ENCODE results near the gene COL6A6. TPM values are rescaled to one million over a fixed set of nuclear protein-coding genes. Genes with fewer than 3 reads are reported as not detected.
"Not testable (repeated sequence)": the region's sequence is repeated elsewhere in the genome, so short reads cannot be mapped to it uniquely, and the experiment has no call there.

COL6A6 gene
- total and polyA plus RNA-seq, 7 donors = 0.09 to 0.86 (median 0.26) TPM

DNA sequence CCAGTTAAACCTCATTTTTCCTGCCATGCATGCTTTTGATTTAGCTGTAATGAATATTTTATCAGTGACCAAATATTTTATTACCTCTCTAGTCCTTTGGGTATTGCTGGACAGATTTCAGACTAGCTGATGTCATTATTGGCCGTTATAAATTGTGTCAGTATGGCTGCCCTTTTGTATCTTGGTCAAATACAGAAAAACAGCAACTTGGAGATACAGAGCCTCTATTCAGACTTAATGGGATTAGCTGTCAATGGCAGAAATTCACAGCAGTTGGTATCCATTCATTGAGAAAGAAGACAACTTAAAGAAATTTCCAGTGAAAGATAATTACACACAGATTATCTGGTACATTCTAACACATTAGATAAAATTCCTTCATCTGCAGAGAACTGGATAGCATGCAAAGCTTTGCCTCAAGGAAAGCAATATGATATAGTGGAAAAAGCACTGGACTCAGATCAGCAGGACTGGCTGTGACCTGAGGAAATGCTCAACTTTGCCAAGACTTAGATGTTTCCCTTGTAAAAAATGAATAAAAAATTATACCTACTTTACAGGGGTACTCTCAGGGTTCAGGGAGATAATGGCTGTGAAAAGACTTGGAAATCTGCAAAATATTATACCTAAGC lies 20.8 kb downstream of the COL6A6 start:
- Histone ChIP-seq H3K27ac (no peak overlapping the region), H3K36me3 (ENCODE audit: insufficient read depth in 1 of 2, low read depth in 1 of 2) (no peaks in the 10 kb centered on the region), H3K4me3 (no peak overlapping the region), H3K4me1 (no peaks in the 10 kb centered on the region), H3K27me3 (ENCODE audit: insufficient read depth in 3 of 3, low read length in 2 of 3) (peaks cover 0 to 2% (median 0%) of the 10 kb centered on the region in 3 donors), H3K9me3 (no peaks in the 10 kb centered on the region)
- ATAC-seq = no peak
- DNase-seq = no peak
- TF ChIP-seq CTCF (IDR thresholded peaks at IDR 0.05) = no peak
- WGBS, 3 donors = 10 to 26% (median 16%) methylated on average over 1 of the region's 1 CpG
- intact Hi-C loops (cut with DNase I) = no loop called here

GRCh38 chr3:130539005-130539404 lies 22.0 kb downstream of the COL6A6 start:
- Histone ChIP-seq H3K27me3 (ENCODE audit: insufficient read depth in 3 of 3, low read length in 2 of 3) (peaks cover 0 to 2% (median 0%) of the 10 kb centered on the region in 3 donors), H3K27ac (no peak overlapping the region), H3K4me3 (no peak overlapping the region), H3K36me3 (ENCODE audit: insufficient read depth in 1 of 2, low read depth in 1 of 2) (no peaks in the 10 kb centered on the region), H3K9me3 (no peaks in the 10 kb centered on the region), H3K4me1 (no peaks in the 10 kb centered on the region)
- intact Hi-C loops (cut with DNase I) = no loop called here
- WGBS, 3 donors = 84 to 91% (median 90%) methylated on average over 6 of the region's 6 CpGs
- ATAC-seq = no peak
- no peak for DNase-seq
- no peak for TF ChIP-seq CTCF (IDR thresholded peaks at IDR 0.05)

- intact Hi-C loops (cut with DNase I) = no loop called here
- peaks cover 0 to 1% (median 0%) of the 10 kb centered on the region in 3 donors for H3K27me3 ChIP-seq (ENCODE audit: insufficient read depth in 3 of 3, low read length in 2 of 3)
- ATAC-seq = no peak
Measured at GRCh38 chr3:130543322-130543721, 26.3 kb downstream of the COL6A6 start.

DNA sequence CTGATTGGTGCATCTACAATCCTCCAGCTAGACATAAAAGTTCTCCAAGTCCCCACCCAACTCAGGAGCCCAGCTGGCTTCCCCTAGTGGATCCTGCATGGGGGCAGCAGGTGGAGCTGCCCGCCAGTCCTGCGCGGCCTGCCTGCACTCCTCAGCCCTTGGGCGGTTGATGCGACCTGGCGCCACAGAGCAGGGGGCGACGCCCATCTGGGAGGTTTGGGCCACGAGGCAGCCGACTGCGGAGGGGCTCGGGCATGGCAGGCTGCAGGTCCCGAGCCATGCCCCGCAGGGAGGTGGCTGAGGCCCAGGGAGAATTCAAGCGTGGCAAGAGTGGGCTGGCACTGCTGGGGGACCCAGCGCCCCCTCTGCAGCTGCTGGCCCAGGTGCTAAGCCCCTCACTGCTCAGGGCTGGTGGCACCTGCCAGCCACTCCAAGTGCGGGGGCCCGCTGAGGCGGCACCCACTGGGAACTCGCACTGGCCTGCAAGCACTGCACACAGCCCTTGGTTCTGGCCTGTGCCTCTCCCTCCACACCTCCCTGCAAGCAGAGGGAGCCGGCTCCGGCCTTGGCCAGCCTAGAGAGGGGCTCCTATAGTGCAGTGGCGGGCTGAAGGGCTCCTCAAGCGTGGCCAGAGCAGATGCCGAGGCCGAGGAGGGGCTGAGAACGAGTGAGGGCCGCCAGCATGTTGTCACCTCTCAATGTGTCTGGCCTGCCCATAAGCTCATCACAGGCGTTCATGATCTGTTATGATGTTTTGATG lies 30.1 kb downstream of the COL6A6 start:
- H3K27ac ChIP-seq = no peak overlapping the region
- no peak for ATAC-seq
- TF ChIP-seq CTCF (IDR thresholded peaks at IDR 0.05) = no peak
- no peaks in the 10 kb centered on the region for H3K4me1 ChIP-seq
- no peaks in the 10 kb centered on the region for H3K27me3 ChIP-seq (ENCODE audit: insufficient read depth in 3 of 3, low read length in 2 of 3)
- peaks cover 6% of the 10 kb centered on the region for H3K9me3 ChIP-seq
- intact Hi-C loops (cut with DNase I) = no loop called here
- no peak for DNase-seq
- no peak overlapping the region for H3K4me3 ChIP-seq
- WGBS, 3 donors = 93 to 95% (median 94%) methylated on average over 26 to 29 of the region's 29 CpGs
- H3K36me3 ChIP-seq (ENCODE audit: insufficient read depth in 1 of 2, low read depth in 1 of 2) = no peaks in the 10 kb centered on the region

More at GRCh38 chr3:130543322-130543721, 26.3 kb downstream of the COL6A6 start:
- TF ChIP-seq CTCF (IDR thresholded peaks at IDR 0.05) = no peak
- 81 to 88% (median 83%) methylated on average over 3 of the region's 3 CpGs for WGBS, 3 donors
- no peak overlapping the region for H3K4me3 ChIP-seq
- no peaks in the 10 kb centered on the region for H3K9me3 ChIP-seq
- no peaks in the 10 kb centered on the region for H3K4me1 ChIP-seq
- no peak overlapping the region for H3K27ac ChIP-seq
- DNase-seq = no peak
- no peaks in the 10 kb centered on the region for H3K36me3 ChIP-seq (ENCODE audit: insufficient read depth in 1 of 2, low read depth in 1 of 2)

DNA sequence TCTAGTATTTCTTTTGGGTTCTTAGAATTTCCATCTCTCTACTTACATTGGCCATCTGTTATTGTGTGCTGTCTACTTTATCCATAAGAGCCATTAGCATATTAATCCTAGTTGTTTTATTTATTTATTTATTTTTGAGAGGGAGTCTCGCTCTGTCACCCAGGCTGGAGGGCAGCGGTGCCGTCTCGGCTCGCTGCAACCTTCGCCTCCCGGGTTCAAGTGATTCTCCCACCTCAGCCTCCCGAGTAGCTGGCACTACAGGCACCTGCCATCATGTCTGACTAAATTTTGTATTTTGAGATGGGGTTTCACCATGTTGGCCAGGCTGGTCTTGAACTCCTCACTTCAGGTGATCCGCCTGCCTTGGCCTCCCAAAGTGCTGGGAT lies 30.7 kb downstream of the COL6A6 start:
- not testable (repeated sequence) for H3K27me3 ChIP-seq (ENCODE audit: insufficient read depth in 3 of 3, low read length in 2 of 3); H3K9me3 ChIP-seq

More for the DNA sequence above, 30.7 kb downstream of the COL6A6 start:
- DNase-seq; intact Hi-C loops (cut with DNase I); H3K4me3 ChIP-seq; H3K4me1 ChIP-seq; H3K36me3 ChIP-seq (ENCODE audit: insufficient read depth in 1 of 2, low read depth in 1 of 2); H3K27ac ChIP-seq; ATAC-seq: not testable (repeated sequence)
- WGBS, 3 donors = 86 to 95% (median 90%) methylated on average over 9 of the region's 9 CpGs
